ENCODE measurements around the gene EHBP1.

The EHBP1 gene

GRCh38 chr2:62822549-62822948 lies 117.0 kb downstream of the EHBP1 start:
- DNase-seq (ENCODE audit: low spot score) = peak; percentile 38

- no peak for DNase-seq (ENCODE audit: low spot score)
Measured at GRCh38 chr2:62824388-62824787, 118.9 kb downstream of the EHBP1 start.

GRCh38 chr2:62826141-62826540 lies 120.6 kb downstream of the EHBP1 start:
- DNase-seq (ENCODE audit: low spot score) = peak; percentile 54

- DNase-seq (ENCODE audit: low spot score) = no peak
Measured at GRCh38 chr2:62826953-62827675, 121.6 kb downstream of the EHBP1 start.

GRCh38 chr2:62831729-62832128 lies 126.2 kb downstream of the EHBP1 start:
- DNase-seq (ENCODE audit: low spot score) = peak; percentile 76

- DNase-seq (ENCODE audit: low spot score) = no peak
Measured at GRCh38 chr2:62844311-62845090, 139.0 kb downstream of the EHBP1 start.

- no peak for DNase-seq (ENCODE audit: low spot score)
Measured at GRCh38 chr2:62845256-62845655, 139.7 kb downstream of the EHBP1 start.

GRCh38 chr2:62852254-62852653 lies 146.7 kb downstream of the EHBP1 start:
- no peak for DNase-seq (ENCODE audit: low spot score)

GRCh38 chr2:62854600-62855514 lies 149.3 kb downstream of the EHBP1 start:
- DNase-seq (ENCODE audit: low spot score) = no peak

GRCh38 chr2:62856228-62857040 lies 150.9 kb downstream of the EHBP1 start:
- DNase-seq (ENCODE audit: low spot score) = no peak

- DNase-seq (ENCODE audit: low spot score) = no peak
Measured at GRCh38 chr2:62857139-62857931, 151.8 kb downstream of the EHBP1 start.

GRCh38 chr2:62858231-62858832 lies 152.8 kb downstream of the EHBP1 start:
- no peak for DNase-seq (ENCODE audit: low spot score)

GRCh38 chr2:62868947-62869346 lies 163.4 kb downstream of the EHBP1 start:
- no peak for DNase-seq (ENCODE audit: low spot score)

- DNase-seq (ENCODE audit: low spot score) = no peak
Measured at GRCh38 chr2:62870966-62871365, 165.5 kb downstream of the EHBP1 start.

- DNase-seq (ENCODE audit: low spot score) = no peak
Measured at GRCh38 chr2:62871506-62871905, 166.0 kb downstream of the EHBP1 start.

- DNase-seq (ENCODE audit: low spot score) = no peak
Measured at GRCh38 chr2:62873603-62874002, 168.1 kb downstream of the EHBP1 start.

GRCh38 chr2:62874881-62875383 lies 169.4 kb downstream of the EHBP1 start:
- no peak for DNase-seq (ENCODE audit: low spot score)

GRCh38 chr2:62881162-62881795 lies 175.8 kb downstream of the EHBP1 start:
- DNase-seq (ENCODE audit: low spot score) = no peak

GRCh38 chr2:62883629-62884028 lies 178.1 kb downstream of the EHBP1 start:
- DNase-seq (ENCODE audit: low spot score) = no peak

GRCh38 chr2:62884086-62884485 lies 178.6 kb downstream of the EHBP1 start:
- no peak for DNase-seq (ENCODE audit: low spot score)

Measured in kidney tubule cell (primary cell).